NCI-H2196 treated with DMSO at 0.1 percent for 48 hours (cell line): ENCODE data around the gene P2RY2.
A peak's percentile ranks its signal among the peaks of the same experiment; 100 is the strongest.

Source experiments
- DNase-seq: peaks from one replicate; lab custom pipeline; 2025; ENCODE audit not compliant: unreplicated experiment; lab: John Stamatoyannopoulos, UW

Gene P2RY2

DNA sequence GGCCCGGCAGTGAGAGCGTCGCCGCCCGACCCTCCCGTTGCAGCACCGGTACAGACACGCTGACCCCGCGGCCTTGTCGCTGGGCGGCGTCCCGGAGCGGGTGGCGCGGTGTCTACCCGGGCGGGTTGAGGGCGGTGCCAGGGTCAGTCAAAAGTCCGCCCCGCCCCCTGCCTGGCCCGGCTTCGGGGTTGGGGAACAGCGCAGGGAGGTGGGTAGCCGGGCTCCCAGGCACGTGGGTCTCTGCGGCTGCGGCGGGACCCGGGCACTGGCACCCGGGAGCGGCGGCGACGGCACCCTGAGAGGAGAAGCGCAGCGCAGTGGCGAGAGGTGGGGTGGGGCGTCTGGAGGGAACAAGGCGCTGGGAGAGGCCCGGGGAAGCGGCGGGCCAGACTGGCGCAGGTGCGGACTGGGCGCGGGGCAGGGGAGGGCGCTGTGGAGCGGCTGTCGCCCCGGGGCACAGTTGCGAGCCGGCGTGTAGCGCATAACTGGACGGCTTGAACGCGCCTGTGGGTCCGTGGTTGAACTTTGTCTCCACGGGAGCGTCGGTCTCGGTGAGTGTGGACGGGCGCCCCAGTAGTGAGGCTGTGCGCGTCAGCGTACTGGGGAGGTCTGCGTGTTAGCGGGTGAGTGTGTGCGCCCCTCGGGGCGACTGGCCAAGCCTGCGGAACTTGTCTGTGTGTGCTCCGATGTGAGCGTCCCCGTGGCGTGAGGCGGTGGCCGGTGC lies at the start of gene P2RY2:
P2RY2 (plus strand) TSS at position 176 of the 724 bp plus-strand sequence. CDS start 15,879 bp downstream, outside the sequence.
- DNase-seq, result no peak

DNA sequence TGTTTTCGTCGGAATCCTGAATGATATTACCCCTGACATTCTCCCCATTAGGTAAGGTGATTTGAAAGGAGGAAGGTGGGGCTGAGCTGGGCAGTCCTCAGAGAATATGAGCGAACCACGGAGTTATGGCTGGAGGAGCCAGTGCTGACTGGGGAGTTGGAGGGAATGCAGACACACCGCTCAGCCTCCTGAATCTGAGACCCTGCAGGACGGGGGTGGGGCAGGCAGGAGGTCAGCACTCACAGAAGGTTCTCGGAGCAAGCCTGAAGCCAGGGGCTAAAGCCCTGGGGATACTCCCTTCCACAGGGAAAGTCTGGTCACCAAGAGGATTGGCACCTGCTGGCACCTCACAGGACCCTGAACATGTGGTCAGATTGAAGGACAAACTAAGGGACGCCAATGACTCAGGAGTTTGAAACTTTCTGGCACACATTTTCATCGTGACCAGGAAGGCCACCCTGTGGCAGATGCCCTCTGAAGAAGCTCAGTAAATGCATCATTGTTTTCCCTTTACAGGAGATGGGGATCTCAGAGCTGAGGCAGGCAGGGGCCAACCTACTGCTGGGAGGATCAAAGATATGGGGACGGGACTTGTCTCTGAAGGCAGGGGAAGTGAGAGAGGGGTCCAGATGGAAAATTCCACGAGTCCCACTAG lies 49.0 kb upstream of the P2RY2 start:
- no peak for DNase-seq

DNA sequence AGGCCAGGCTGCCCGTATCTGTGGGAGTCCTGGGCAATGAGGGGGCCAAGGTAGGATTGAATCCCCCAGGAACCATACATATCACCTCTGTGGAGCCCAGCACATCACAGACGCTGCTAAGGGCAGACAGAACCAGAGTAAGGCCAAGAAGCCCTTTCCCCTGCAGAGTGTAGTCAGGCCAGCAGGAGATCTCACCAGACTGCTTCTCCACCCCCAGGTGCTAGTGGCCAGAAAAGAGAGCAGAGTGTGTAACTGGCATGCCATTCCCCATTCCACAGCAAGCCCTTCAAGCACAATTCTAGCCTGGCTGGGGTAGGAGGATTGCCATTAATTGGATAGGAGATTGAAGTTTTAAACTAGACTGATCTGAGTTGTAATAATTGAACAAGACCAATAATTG lies 47.9 kb upstream of the P2RY2 start:
- no peak for DNase-seq

DNA sequence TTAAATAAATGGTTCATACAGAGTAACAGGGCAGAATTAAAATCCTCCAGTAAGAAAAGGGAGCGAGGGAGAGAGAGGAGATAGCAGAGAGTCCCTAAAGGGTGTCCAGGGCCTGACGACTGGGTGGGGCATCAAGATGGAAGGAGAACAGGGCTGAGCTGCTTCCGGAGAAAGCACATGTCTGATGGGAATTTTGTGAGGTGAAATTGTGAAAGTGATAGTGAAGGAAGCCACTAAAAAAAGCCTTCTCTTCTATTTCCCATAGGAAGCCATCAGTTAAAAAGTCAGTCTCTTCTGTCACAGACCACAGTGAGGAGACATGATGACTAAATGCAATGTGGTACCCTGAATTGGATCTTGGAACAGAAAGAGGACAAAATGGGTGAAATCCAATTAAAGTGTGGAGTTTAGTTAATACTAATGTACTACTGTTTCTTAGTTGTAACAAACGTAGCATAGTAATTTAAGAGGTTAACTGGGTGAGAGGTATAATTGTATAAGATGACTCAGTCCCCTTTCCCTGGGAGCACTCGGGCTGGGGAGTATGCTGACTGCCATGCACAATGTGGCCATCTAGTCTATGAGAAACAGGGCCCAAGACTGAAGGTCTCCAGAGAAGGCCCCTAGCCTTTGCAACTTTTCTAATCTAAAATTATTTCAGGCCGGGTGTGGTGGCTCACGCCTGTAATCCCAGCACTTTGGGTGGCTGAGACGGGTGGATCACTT lies 46.5 kb upstream of the P2RY2 start:
- no peak for DNase-seq

DNA sequence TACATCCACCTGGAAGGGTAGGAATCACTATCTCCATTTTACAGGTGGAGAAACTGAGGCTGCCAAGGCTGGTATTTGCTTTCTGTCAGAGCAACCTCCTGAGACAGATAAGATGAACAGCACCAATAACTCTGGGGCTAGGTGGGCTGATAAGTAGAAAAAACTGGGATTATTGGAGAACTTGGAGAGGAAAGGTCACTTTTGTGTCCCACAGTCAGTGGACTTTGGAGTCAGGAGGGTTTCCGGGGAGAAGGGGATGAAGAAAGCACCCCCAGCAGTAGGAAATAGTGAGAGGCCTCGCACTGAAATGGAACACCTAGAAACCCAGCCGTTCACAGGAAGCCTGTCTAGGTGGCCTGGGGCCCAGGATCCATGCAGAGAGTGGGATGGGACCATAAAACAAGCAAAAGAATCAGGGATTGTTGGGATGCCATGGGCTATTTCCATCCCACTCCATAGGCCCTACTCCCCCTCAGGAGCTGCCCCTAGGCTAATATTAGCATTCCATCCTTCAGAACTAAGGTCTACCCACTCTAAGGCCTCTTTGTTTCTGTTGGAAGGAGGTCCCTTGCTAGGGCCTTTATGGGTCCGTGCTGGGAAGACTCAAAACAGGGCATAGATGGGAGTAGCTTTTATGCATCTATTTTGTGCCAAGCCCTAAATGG lies 45.0 kb upstream of the P2RY2 start:
- no peak for DNase-seq

DNA sequence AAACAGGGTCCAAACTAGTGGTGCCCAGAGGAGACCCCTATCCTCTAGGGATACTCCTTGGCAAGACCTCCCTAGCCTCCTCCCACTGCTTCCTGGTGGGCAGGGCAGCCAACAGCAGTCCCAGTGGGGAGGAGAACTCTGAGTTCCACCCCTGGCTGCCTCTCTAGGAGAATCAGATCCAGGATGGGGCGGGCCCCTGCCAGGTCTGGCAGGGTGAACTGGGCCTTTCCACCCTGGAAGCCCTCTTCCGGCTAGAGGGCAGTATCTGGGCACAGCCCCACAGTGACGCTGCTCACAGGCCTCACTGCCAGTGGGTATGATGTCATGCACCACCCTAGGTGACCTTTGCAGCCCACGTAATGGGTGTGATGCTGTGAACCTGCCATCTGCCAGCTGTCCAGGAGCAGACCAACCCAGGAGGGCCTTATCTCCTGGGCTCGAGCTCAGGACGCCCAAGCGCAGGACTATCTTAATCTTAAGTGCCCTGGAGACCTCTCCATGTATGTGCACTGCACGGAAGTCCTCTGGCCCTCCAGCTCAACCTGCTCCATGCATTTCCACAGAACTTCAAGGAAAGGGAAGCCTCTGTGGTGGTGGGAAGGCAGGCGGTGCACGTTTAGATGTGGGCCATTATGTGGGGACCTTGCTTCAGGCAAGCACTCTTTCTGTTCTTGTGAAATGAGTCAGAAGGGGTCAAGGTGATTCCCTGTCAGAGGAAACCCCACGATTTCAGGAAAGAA lies 44.2 kb upstream of the P2RY2 start:
- no peak for DNase-seq

DNA sequence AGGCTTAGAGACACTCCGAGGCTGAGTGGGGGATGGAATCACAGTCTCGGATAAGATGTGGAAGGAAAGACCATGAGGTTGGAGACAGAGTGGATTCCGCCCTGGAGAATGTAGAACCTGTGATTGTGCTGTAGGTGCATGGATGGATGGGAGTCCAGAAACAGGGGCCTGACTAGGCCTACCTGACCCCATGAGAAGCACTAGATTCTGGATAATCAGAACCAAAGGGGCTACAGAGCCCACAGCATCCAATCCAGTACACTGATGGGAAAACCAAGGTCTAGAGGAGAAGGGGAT lies 43.6 kb upstream of the P2RY2 start:
- no peak for DNase-seq

DNA sequence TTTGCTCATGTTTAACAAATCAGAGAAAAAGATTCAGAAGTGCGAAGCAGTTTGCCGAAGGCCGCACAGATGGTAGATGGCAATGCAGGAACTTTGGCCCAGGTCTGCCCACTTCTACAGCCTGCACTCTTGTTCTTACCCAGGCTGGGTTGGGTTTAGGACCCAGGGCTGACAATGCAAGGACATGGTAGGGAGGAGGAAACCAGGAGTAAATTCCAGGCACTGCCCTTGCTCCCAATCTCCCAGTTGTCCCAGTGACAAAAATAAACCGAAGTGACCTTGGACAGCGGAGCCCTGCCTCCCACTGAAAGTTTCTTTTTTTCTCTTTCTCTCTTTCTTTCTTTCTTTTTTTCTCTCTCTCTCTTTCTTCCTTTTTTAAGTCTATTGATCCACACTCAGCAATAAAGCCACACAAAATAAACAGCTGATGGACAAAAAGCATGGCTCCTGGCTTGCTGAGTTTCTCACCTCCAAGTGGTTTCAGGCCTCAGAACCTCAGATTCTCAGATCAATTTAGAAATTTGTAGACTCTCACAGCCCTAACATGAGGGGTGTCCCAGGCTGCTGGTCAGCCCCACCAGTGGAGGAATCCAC lies 42.4 kb upstream of the P2RY2 start:
- DNase-seq, result no peak

DNA sequence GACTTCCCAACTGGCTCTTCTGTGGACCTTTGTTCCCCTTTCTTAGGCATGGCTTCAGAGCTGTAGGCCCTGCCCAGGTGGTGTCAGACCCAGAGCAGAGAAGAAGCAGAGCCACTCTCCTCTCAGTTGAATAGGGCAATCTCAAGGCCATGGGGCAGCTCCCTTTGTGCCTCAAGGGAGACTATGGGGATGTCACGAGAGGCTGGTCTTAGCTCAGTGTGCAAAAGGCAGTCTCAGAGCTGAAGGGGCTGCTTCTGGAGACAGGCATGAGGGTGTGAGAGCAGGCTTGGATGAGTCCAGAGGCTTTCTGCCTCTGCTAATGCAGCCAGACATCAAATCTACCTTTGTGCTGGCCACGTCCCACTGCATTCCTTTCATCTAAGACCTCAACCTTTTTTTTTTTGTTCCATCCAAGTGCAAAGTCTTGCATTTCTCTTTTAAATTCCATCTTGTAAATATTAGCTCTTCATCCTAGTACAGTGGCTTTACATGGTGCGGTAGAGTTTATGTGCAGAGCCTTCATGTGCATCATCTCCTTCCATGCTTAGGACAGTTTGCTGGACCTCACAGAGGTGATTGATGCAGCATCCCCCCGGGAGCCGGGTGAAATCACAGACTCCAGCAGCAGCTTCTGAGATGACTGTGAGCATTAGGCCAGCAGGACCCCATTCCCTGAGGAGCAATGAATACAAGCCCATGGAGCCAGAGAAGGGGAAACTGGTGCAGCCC lies 41.8 kb upstream of the P2RY2 start:
- no peak for DNase-seq

DNA sequence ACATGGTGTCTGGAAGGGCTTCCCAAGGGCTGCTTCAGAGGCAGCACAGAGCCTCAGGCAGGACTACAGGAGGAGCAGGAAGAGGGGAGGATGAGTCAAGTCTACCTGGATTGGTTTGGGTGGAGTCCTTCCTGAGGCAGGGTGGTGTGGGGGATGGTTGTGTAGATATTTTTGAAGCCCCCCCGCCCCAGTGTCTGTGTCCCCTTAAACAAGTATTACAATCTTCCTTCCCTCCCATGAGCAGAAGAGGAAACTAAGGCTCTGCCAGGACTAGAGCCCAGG lies 41.3 kb upstream of the P2RY2 start:
- no peak for DNase-seq

DNA sequence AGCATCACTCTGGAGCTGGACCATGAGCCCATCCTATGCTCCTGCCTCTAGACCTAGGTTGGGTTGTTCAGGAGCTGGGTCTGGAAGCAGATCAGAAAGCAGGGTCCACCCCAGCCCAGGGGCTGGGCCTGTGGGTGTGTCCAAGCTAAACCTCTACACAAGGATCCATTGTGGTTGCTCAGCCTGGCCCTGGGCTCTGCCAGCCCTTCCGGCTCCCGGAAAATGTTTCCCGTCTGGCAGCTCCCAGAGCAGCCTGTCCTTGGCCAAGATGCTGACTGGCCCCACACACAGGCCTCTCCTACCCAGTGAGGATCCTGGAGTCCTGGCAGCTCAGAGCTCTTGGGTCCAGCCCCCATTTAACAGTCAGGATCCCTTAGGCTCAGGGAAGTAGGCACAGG lies 40.7 kb upstream of the P2RY2 start:
- no peak for DNase-seq

DNA sequence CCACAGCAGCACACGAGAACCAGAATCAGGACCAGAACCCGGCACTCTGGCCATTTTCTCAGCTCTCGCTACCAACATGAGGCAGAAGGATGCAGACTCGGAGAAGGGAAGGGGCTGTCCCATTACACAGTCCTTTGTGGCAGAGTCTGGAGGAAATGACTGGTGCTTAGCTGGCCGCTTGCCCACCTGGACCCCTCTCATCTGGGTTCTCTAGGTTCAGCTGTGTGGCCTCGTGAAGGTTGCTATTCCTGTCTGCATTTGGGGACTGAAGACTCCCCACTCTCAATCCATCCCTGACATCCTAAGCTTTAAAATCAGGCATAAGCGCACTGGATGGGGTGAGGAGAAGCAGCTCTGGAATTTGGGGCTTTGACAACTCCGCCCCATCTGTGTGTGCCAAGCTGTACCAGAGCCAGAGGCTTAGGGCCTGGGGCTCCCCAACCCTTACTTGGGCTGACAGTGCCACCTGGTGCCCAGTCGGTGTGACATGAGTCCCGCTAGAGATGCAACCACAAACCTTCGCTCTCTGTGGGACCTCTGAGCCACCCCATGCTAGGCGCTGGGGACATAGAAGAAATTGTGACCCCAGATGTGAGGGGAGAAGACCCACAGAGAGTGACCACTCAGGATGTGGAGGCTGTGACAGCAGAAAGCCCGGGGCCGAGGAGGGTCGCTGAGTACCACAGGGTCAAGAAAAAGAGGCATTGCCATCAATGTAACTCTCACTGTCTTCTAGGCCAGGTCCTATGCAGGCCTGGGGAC lies 40.1 kb upstream of the P2RY2 start:
- peak; percentile 28 for DNase-seq

DNA sequence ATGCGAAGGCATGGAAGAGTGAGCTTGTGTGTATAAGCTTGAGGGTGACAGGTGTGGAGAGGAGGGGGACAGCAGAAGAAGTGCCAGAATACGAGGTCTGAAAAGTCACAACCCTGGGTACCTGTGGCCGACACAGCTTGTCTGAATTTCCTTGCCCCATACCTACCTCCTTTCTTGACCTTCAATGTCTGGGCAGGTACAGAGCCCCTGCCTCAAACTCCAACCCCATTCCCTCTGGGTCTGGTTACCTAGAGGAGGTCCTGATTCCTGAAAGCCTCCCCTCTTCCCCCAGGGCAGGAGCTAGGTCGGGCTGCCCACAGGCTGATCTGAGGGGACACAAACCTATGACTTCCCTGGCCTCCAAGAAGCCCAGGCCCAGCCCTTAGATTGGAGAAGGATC lies 39.4 kb upstream of the P2RY2 start:
- no peak for DNase-seq

DNA sequence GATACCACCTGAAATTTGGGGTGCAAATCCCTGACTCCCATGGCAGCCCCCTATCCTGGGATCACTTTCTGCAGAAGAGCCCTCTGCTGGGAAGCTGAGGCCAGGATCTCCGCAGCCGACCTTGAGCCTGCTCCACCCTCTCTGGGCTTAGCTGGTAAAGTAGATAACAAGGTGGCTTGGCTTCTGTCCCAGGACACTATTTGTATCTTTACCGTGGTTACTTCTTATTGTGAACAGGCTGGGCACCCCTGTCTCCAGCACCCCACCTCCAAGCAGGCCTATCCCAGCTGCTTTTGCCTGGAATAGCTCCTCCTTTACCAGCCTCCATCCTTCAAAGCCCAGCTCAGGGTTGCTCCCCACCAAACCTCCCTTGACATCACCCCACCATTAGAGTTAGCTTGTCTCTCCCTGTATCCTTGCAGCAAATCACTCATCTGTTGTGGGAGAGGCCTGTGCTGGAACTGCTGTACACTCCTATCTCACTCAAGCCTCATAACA lies 35.2 kb upstream of the P2RY2 start:
- DNase-seq, result no peak

DNA sequence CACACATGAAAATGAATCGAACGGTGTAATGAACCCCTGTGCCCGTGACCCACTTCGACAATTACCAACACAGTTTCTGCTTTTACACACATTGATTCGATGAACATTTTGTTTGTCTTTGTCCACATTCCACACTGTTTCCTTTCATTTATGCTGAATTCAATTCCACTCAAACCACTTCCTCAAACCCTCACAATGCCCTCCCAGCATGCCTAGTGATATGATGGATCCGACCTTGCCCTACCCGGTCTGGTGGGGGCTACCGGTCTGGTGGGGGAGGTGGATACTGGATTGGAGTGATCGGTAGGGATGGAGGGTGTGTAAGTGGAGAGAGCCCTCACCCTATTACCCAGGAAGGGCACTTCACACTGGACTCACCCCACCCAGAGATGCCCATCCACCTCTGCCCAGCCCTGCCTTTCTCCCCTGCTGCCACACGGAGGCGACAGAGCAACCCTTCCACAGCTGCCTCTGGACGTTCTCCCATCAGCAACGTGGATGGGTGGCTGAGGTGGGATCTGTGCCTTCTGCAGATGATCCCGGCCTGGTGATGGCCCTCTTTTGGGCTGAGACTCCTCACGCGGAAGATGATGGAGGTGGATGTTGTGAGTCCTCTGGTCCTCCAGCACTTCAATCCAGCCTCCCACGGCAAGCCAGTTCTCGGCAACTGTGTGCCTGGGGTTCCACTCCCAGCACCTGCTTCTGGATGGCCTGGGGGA lies 33.0 kb upstream of the P2RY2 start:
- peak; percentile 40 for DNase-seq

DNA sequence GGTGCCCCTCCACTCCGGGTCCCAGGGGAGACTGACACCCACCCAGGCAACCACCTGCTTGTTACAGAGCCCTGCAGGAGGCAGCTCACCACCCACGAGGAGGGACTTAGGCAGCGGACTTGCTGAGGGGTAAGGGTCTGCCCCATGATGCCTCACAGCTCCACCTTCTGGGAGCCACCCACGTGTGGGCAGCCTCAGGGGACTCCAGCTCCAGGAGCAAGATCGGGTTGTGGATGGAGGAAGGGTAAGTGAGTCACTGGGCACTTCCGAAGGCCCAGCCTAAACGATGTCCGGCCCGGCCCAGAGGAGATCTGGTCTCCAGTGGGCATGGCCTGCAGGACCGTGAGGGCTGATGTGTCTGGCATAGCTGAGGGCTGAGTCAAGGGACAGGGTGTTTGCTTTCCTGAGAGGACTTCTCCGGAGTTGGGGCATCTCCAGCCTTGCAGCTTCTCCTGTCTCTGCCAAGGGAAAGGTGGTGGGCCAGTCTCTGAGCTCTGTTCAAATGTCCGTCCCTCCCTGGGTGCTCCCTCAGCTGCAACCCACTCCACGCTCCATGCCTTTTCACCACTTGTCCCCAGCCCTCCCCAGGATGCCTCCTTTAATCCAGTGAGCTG lies 32.3 kb upstream of the P2RY2 start:
- DNase-seq, result no peak

DNA sequence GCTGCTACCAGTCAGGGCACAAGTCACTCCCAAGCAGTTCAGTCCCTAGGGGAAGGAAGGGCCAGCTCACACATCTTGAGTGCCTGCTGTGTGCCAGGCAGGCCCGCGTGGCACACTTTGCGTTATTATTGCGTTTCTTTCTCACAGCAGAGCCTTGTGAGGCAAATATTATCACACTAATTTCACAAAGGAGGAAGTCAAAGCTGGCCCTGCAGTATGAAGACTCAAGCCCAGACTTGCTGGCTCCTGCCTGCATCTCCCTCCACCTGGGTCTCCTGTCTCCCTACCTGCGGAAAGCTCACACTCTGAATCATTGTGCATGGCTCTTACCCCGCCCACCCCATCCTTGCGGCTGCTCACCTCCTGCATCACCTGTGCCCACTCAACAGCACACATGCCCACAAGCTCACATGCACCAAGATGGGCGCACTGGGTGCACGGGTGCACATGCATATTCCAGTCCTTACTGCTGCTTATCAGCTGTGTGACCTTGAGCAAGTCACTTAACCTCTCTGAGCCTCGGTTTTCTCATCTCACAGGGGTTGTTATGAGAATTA lies 31.7 kb upstream of the P2RY2 start:
- no peak for DNase-seq

DNA sequence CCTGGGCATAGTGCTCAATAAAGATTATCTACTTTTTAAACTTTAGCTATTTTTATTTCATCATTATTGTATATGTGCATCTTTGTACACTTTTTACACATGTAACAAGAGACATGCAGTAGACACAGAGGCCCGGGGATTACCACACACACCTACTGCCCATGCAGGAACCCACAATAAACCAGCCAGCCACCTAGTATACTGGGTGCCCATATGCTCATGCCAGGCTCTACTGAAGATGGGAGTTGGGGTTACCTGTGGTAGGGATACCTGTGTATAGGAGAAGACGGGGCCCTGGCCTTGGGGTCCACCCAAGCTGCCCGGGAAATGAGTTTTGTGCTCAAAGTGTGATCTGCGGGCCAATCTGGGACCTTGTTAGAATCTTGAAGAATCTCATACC lies 31.2 kb upstream of the P2RY2 start:
- DNase-seq, result no peak
